ENCODE measurements around the gene SDSL. TPM values are rescaled to one million over a fixed set of nuclear protein-coding genes. Genes with fewer than 3 reads are reported as not detected.
A peak's percentile ranks its signal among the peaks of the same experiment; 100 is the strongest.

Gene SDSL
- total and polyA plus RNA-seq, 2 experiments from 2014 or later: not detected

DNA sequence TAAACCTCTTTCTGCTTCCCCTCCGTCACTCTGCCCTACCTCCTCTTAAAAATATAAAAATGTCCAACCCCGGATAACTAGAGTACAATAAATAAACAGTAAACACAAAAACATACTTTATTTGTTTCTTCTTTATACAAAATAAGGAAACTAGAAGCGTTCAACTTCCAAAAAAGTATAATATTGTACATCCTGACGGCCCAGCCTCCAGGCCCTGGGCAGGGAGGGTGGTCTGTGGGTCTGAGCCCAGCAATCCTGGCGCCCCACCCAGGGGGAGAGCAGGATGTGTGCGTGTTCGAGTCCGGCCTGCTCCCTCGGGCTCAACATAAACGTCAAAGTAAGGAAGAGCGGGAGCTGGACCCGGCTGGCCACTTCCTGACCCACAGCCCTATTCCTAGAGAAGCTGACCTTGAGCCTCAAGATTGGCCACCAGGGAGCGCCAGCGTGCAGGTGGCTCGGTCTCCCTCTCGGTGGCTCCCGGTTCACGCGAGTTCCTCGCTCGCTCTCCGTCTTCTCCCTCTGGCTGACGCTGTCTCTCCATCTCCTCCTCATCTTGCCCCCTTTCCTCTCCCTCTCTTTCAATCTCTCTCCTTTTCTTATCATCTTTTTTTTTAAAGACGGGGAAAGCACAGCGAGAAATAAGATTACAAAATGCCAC, 40.1 kb downstream of the SDSL start:
- no peaks in the 10 kb centered on the region; the same call in 2 of the 3 replicates for H3K36me3 Mint-ChIP-seq (ENCODE audit: low read depth)
- H3K4me1 Mint-ChIP-seq: peaks cover 30% of the 10 kb centered on the region
- H4K20me1 ChIP-seq (replicated peaks; ENCODE audit: insufficient read depth): no peaks in the 10 kb centered on the region; the same call in 1 of the 2 replicates
- no peak overlapping the region for H3K27ac ChIP-seq (ENCODE audit: low read depth)
- H3K9me3 Mint-ChIP-seq: 0 out of 3 replicates have a peak, but pooled peaks cover 3% of the 10 kb centered on the region
- peak overlapping the region; percentile 69; the same call in 1 of the 2 replicates for H3K4me2 ChIP-seq
- no peak overlapping the region for H2AFZ ChIP-seq
- no peaks in the 10 kb centered on the region for H3K36me3 ChIP-seq (ENCODE audit: insufficient read depth)
- H3K9me2 ChIP-seq (ENCODE audit: insufficient read depth): no peaks in the 10 kb centered on the region
- peak overlapping the region; percentile 73 for H3K4me3 Mint-ChIP-seq
- peaks cover 25% of the 10 kb centered on the region for H3K4me1 ChIP-seq (ENCODE audit: insufficient read depth)
- peaks cover 69% of the 10 kb centered on the region for H3K27me3 ChIP-seq (ENCODE audit: insufficient read depth)
- H3K79me2 ChIP-seq (replicated peaks; ENCODE audit: insufficient read depth): no peaks in the 10 kb centered on the region
- DNase-seq (ENCODE audit: low spot score): peak; percentile 85
- ATAC-seq: peak; percentile 37
- H3K4me3 ChIP-seq: peak overlapping the region; percentile 32; the same call in 1 of the 2 replicates
- peaks cover 63% of the 10 kb centered on the region for H3K27me3 Mint-ChIP-seq (ENCODE audit: insufficient read depth, low read depth, poor library complexity)
- TF ChIP-seq ZNF331 (CRISPR knock-in tag; IDR thresholded peaks at IDR 0.05; ENCODE audit: low read depth) (no peak), STAT1 (IDR thresholded peaks at IDR 0.05; ENCODE audit: unreplicated experiment) (no peak), POLR2AphosphoS5 (IDR thresholded peaks at IDR 0.05; ENCODE audit: low read depth) (no peak), EZH2 (IDR thresholded peaks at IDR 0.05; ENCODE audit: low read depth, unreplicated experiment) (peak; percentile 24), ZNF114 (CRISPR knock-in tag; IDR thresholded peaks at IDR 0.05) (no peak)
- TF ChIP-seq, protein P1, sequence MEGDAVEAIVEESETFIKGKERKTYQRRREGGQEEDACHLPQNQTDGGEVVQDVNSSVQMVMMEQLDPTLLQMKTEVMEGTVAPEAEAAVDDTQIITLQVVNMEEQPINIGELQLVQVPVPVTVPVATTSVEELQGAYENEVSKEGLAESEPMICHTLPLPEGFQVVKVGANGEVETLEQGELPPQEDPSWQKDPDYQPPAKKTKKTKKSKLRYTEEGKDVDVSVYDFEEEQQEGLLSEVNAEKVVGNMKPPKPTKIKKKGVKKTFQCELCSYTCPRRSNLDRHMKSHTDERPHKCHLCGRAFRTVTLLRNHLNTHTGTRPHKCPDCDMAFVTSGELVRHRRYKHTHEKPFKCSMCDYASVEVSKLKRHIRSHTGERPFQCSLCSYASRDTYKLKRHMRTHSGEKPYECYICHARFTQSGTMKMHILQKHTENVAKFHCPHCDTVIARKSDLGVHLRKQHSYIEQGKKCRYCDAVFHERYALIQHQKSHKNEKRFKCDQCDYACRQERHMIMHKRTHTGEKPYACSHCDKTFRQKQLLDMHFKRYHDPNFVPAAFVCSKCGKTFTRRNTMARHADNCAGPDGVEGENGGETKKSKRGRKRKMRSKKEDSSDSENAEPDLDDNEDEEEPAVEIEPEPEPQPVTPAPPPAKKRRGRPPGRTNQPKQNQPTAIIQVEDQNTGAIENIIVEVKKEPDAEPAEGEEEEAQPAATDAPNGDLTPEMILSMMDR (conservative IDR thresholded peaks at IDR 0.05; ENCODE audit: low read depth in 2 of 2): peak; percentile 77 to 92
- TF ChIP-seq, protein P2, sequence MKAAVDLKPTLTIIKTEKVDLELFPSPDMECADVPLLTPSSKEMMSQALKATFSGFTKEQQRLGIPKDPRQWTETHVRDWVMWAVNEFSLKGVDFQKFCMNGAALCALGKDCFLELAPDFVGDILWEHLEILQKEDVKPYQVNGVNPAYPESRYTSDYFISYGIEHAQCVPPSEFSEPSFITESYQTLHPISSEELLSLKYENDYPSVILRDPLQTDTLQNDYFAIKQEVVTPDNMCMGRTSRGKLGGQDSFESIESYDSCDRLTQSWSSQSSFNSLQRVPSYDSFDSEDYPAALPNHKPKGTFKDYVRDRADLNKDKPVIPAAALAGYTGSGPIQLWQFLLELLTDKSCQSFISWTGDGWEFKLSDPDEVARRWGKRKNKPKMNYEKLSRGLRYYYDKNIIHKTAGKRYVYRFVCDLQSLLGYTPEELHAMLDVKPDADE (IDR thresholded peaks at IDR 0.05): no peak
- TF ChIP-seq, protein P3, sequence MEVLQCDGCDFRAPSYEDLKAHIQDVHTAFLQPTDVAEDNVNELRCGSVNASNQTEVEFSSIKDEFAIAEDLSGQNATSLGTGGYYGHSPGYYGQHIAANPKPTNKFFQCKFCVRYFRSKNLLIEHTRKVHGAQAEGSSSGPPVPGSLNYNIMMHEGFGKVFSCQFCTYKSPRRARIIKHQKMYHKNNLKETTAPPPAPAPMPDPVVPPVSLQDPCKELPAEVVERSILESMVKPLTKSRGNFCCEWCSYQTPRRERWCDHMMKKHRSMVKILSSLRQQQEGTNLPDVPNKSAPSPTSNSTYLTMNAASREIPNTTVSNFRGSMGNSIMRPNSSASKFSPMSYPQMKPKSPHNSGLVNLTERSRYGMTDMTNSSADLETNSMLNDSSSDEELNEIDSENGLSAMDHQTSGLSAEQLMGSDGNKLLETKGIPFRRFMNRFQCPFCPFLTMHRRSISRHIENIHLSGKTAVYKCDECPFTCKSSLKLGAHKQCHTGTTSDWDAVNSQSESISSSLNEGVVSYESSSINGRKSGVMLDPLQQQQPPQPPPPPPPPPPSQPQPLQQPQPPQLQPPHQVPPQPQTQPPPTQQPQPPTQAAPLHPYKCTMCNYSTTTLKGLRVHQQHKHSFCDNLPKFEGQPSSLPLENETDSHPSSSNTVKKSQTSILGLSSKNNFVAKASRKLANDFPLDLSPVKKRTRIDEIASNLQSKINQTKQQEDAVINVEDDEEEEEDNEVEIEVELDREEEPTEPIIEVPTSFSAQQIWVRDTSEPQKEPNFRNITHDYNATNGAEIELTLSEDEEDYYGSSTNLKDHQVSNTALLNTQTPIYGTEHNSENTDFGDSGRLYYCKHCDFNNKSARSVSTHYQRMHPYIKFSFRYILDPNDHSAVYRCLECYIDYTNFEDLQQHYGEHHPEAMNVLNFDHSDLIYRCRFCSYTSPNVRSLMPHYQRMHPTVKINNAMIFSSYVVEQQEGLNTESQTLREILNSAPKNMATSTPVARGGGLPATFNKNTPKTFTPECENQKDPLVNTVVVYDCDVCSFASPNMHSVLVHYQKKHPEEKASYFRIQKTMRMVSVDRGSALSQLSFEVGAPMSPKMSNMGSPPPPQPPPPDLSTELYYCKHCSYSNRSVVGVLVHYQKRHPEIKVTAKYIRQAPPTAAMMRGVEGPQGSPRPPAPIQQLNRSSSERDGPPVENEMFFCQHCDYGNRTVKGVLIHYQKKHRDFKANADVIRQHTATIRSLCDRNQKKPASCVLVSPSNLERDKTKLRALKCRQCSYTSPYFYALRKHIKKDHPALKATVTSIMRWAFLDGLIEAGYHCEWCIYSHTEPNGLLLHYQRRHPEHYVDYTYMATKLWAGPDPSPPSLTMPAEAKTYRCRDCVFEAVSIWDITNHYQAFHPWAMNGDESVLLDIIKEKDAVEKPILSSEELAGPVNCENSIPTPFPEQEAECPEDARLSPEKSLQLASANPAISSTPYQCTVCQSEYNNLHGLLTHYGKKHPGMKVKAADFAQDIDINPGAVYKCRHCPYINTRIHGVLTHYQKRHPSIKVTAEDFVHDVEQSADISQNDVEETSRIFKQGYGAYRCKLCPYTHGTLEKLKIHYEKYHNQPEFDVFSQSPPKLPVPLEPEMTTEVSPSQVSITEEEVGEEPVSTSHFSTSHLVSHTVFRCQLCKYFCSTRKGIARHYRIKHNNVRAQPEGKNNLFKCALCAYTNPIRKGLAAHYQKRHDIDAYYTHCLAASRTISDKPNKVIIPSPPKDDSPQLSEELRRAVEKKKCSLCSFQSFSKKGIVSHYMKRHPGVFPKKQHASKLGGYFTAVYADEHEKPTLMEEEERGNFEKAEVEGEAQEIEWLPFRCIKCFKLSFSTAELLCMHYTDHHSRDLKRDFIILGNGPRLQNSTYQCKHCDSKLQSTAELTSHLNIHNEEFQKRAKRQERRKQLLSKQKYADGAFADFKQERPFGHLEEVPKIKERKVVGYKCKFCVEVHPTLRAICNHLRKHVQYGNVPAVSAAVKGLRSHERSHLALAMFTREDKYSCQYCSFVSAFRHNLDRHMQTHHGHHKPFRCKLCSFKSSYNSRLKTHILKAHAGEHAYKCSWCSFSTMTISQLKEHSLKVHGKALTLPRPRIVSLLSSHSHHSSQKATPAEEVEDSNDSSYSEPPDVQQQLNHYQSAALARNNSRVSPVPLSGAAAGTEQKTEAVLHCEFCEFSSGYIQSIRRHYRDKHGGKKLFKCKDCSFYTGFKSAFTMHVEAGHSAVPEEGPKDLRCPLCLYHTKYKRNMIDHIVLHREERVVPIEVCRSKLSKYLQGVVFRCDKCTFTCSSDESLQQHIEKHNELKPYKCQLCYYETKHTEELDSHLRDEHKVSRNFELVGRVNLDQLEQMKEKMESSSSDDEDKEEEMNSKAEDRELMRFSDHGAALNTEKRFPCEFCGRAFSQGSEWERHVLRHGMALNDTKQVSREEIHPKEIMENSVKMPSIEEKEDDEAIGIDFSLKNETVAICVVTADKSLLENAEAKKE (CRISPR knock-in tag; IDR thresholded peaks at IDR 0.05): no peak
- H3F3A ChIP-seq (replicated peaks; ENCODE audit: low read depth): peaks cover 10% of the 10 kb centered on the region
- no peak overlapping the region for H3K27ac Mint-ChIP-seq

Data from GM23338 (cell line).